ENCODE results near the gene AGMAT.
"Not testable (repeated sequence)": the region's sequence is repeated elsewhere in the genome, so short reads cannot be mapped to it uniquely, and the experiment has no call there.

Gene AGMAT

DNA sequence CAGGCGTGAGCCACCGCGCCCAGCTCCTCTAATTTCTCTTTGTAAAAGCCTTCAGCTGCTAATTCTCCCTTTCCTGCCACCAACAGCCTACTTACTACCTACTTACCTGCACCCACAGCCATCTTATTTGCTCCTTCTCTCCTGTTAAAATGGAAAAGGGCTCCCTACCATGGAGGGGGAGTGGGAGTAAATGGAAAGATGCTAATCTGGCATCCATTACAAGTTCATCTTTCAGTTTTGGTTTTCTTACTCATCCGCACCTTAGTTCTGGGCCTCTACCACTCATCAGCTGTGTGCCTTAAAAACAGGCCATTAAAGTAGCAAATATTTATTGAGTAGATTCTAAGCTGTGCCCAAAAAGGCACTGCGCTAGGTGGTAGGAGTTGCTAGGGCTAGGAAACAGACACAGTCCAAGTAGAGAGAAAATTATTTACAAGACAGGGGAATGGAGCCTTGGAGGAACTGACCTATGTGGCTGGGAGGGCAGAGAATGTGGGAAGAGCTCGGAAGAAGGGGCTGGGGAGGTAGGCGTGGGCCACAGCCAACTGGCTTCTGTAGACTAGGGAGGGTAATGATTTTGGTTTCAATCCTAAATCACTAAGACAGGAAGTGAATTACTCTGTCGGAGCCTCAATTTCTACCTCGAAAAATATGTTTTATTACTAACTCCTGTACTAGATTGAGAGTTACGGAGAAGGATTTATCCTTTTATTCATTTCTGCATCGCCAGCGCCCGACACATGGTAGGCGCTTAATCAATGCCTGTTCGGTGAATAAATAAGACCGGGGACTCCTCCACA, 31.7 kb upstream of the AGMAT start:
- DNase-seq (ENCODE audit: low read depth in 3 of 3, low spot score in 1 of 3), result no peak

DNA sequence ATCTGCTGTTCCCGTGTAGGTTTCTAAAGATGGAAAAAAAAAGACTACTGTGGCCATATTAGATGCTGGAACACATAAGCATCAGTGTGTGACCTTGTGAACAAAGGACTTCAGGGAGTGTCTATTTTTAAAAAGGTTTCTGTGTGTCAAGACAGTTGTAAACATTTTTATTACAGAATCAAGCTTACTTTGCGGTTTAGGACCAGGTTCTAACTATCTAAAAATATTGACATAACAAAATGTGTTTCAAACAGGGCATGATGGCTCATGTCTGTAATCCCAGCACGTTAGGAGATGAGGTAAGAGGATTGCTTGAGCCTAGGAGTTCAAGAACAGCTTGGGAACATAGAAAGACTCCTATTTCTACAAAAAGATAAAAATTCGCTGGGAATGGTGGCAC, 25.3 kb upstream of the AGMAT start:
- DNase-seq (ENCODE audit: low read depth in 3 of 3, low spot score in 1 of 3), result no peak

DNA sequence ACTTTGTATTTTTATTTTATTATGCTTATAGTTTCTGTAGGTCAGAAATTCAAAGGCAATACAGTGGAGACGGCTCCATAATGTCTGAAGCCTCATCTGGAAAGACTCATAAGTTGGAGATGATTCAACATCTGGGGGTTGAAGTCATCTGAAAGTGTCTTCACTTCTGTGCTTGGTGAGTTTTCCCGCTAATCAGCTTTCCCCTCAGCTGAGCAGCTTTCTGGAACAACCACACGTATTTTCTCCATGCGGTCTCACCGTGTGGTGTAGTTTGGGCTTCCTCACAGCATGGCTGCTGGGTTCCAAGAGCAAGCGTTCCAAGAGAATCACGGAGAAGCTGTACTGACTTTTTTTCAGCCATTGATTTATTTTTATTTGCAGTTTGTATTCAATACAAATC, 24.8 kb upstream of the AGMAT start:
- no peak for DNase-seq (ENCODE audit: low read depth in 3 of 3, low spot score in 1 of 3)

DNA sequence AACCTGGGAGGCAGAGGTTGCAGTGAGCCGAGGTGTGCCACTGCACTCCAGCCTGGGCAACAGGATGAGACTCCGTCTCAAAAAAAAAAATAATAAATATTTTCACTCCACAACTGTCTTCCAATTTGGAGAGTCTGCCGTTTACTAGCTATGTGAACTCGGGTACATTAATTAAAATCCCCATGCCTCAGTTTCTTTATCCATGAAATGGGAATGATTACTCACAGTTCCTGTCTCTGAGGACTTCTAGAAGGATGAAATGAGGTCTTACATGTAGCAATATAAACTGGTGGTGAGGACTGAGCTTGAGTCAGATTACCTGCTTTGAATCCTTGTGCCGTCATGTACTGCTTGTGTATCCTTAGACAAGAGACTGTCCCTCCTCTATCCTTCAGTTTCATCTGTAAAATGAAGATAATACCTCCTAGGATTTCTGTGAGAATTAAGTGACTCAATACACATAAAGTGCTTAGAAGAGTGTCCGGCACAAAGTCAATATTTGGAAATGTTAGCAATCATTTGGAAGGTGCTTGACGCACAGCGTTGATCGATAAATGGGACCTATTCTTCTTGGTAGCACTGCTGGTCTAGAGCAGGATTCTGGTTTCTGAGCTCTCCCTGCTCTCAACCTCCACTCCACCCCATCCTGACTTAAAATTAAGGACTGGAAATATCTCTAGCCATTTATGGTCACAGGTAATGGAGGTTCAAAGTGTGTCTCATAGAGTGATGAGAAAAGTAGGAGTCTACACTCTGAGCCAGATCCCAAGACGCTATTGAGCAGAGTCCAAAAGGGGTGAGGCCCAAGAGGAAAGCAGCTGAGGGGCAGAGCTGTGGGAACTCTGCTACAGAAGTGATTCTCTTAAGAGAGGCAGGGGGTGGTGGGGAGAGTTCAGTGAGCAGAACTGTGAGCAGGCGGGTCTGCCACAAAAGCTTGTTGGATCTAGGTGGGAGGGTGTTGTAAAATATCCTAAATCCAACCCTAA, 20.8 kb upstream of the AGMAT start:
- no peak for DNase-seq (ENCODE audit: low read depth in 3 of 3, low spot score in 1 of 3)

DNA sequence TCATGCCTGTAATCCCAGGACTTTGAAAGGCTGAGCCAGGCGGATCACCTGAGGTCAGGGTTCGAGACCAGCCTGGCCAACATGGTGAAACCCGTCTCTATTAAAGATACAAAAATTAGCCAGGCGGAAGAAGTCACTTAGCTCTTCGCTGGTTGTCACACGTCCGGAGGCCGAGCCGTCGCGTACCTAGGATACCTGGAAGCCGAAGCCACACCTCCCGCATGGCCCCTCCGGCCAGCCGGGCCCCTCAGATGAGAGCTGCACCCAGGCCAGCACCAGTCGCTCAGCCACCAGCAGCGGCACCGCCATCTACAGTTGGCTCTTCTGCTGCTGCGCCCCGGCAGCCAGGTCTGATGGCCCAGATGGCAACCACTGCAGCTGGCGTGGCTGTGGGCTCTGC, 19.5 kb upstream of the AGMAT start:
- not testable (repeated sequence) for DNase-seq (ENCODE audit: low read depth in 3 of 3, low spot score in 1 of 3)

DNA sequence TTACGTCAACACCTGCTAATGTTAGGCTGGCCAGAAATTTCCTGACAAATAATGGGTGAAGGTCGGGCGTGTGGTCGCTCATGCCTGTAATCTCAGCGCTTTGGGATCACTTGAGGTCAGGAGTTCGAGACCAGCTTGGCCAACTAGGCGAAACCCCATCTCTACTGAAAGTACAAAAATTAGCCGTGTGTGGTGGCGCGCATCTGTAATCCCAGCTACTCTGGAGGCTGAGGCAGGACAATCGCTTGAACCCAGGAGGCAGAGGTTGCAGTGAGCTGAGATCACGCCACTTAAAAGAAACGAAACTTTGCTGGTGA, 19.1 kb upstream of the AGMAT start:
- not testable (repeated sequence) for DNase-seq (ENCODE audit: low read depth in 3 of 3, low spot score in 1 of 3)

DNA sequence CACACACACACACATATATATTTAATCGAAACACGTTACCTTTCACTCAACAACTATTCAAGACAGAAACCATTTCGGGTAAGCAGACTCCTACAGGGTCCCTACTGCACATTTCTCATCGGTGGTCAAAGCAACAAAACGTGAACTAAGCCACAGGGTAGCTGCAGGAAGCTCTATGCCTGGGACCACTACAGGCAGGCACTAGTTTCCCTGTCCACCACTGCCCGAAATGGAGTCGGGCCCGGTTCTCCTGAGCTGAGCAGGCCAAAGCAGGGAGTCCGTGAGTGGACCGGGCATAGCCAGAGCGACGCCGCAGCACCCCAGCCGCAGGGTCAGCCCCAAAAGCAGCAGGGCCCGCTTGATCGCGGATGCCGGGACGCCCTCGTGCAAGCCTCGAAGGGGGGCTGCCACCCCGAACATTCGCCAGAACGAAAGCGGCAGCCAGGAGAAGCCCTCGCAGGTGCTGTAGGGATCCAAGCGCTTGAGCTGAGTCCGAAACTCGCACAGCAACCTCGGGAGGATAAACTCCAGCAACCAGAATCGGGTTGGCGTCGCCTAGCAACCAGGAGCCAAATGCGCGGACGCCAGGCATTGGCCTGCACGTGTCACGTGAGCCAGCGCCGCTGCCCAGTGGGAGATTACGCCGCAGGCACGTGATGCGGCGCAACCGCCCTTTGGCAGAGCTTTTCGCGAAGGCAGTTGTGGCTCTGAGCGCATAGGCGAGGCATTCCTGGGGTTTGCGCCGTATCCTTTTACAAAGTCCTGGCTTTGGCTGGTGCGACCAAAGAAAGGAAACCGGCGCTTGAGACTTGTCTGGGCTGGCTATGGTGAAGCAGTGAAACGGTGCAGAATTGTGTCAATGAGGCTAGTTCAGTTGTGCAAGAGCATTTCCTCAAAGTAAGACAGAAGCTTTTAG, 18.5 kb upstream of the AGMAT start:
- peak; percentile 73 to 74 (median 74) for DNase-seq (ENCODE audit: low read depth in 3 of 3, low spot score in 1 of 3)

DNA sequence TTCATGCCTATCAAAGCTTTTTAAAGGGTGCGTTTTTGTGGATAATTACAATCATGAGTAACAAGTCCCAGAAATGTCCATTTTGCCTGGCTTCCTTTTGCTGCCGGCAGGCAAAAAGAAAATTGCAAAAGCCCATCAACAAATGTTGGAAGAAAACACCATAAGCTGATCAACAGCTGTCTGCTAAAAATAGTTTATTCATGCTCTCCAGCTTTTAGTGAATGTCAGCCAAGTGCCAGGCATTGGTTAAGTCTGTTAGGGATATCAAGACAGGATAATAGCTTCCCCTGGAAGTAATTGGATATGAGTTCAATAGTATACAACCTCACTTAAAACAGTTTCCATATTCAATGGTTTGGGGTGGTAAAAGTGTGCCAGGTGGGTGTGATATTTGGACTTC, 13.6 kb upstream of the AGMAT start:
- DNase-seq (ENCODE audit: low read depth in 3 of 3, low spot score in 1 of 3), result no peak

DNA sequence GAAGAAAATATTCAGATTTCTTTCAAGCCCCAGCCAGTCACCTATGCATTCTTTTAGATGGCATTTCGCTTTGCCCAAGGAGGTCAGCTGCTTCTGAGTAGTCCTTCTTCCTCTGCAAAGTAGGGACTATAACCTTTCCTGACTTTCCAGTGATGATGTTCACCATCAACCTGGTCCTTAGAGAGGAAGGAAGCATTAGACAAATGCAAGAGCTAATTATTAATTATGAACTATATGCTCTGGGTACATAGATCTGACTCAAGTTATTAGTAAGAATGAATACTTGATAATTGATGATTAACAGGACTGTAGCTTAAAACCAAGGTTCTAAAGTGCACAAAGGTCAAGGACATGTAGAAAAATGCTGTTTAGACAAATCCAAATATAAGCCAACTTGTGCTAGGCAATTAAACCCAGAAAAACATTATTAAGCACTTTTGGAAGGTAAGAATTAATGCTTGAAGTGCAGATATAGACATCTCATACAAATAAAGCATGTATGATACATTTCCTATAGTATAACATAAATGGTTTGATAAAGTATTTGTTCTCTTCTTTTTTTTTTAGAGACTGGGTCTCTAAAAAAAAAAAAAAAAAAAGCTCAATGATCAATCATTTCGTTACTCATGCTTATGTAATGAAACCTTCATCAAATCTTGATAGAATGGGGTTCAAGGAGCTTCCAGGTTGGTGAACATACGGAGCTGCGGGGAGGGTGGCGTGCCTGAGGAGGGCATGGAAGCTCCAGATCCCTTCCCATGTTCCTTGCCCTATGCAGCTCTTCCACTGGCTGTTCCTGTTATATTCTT, 11.2 kb upstream of the AGMAT start:
- no peak for DNase-seq (ENCODE audit: low read depth in 3 of 3, low spot score in 1 of 3)

DNA sequence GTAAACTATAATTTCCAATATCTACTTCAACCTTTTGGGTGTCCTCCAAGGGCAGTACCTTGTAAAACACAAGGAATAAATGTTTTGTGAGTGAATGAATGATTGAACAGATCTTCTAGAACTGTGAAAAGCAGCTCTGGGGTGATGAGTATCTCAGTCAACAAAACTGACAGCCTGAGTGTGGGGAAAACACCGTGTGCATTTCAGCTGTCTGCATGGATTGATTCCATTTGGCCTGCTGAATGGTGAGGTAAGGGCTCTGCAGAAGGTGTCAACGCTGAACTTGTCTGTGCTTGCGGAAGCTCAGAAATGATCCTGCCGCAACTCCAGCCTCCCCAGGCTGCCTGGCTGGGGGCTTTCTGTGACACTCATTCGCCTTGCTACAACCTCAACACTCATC, 7.4 kb upstream of the AGMAT start:
- no peak for DNase-seq (ENCODE audit: low read depth in 3 of 3, low spot score in 1 of 3)

DNA sequence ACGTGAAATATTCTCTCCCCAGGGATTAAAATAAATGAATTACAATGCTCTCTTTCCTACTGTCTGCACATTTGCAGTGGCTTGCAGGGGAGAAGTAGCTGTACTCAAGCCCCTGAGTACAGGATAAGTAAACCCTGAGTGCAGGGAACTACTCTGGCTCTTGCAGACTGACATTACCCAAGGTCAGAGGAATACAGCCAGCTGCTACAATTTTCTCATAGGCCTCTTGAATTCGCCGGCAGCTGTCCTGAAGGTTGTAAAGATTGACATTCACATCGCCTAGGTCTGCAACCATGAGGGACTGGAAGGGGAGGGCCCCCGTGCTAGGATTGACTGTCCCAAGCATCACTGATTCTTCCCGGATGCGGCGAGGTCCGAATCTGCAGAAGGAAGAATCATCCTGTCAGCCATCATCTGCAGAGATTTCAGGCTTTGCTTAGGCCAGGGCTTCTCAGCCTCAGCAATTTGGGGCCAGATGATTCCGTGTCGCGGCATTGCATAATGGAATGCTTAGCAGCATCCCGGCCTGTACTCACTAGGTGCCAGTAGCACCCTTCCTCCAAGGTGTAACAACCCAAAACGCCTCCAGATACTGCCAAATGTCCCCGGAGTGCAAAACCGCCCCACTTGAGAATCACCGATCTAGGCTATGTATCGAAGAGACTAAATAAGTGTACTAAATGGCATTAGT, 1.7 kb downstream of the AGMAT start:
- DNase-seq (ENCODE audit: low read depth in 3 of 3, low spot score in 1 of 3), result no peak

DNA sequence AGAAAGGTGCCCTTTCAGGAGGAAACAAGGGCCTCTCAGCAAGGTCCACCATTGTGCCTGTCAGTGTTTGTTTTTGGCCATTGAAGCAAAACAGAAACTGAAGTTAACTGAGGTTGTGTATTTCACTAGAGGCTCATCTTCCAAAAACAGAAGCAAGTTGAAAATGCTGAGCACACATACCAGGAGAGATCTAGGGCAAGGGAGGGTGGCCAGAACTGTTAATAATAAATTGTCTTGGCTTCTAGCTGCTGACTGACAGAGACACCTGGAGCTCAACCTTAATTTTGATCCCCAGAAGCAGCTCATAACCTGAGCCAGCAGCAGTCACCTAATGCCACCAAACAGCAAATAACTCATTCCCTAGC, 5.2 kb downstream of the AGMAT start:
- no peak for DNase-seq (ENCODE audit: low read depth in 3 of 3, low spot score in 1 of 3)

DNA sequence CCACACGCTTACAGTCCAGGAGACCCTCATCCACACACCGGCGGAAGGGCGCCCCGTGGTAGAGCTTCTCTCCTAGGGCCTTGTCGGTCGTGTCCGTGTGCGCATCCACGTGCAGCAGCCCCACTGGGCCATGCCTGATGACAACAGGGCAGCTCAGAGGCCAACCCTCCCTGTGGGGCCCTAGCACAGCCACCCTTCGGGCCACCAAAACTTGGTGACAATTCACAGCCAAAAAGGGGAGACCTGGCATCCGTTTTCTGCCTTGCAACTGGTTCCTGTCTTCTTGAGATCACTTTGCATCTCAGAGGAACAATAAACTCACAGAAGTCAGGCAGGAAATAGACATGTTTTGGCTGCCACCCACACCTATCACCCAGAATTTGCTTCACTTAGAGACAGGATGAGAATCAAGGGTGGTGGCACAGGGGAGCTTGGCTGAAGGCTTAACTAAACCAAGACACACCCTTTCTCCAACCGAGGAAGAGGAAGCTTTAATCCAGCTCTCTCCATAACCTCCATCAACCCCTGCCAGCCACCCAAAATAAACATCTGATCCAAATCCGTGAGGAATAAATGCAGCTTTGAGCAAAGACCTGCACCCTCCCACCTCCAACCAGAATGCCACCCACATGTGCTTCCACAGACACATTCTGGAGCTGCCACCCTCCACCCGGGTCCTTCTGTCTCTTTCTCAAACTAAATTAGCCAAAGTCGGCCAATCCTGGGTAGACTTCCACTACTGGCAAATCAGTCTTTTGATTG, 5.7 kb downstream of the AGMAT start:
- peak in 1 of 3 donors; percentile 13 for DNase-seq (ENCODE audit: low read depth in 3 of 3, low spot score in 1 of 3)

DNA sequence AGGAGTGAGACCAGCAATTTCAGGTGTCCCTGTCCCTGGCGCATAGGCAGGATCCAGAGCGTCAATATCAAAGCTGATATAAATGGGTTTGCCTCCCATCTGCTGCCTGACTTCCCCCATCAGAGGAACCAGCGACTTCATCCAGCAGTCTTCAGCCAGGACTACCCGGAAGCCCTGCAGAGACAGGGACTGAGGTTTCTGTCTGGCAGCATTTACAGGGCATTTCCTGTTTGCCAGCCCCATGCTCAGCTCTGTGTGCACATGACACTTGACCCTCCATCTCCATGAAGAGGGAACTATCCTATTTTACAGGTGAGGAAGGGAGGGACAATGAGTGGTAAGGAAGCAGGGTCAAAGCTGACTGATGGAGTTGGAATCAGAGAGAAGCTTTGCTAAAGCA, 7.2 kb downstream of the AGMAT start:
- no peak for DNase-seq (ENCODE audit: low read depth in 3 of 3, low spot score in 1 of 3)

DNA sequence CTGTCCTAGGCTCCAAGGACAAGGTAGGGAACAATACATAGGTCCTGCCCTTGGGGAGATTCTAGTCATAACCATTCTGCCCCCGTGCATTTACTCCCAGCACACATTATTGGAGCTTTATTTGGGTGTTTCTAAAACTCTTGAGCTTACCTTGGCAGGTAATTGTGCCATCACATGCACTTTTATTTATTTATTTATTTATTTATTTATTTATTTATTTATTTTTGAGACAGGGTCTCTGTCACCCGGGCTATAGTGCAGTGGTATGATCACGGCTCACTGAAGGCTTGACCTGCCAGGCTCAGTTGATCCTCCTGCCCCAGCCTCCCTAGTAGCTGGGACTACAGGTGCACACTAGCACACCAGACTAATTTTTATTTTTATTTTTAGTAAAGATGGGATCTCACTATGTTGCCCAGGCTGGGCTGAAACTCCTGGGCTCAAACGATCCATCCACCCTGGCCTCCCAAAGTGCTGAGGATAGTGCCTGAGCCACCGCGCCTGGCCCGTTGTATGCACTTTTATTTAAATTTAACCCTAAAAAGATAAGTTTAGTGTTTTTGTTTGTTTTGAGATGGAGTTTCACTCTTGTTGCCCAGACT, 9.2 kb downstream of the AGMAT start:
- DNase-seq (ENCODE audit: low read depth in 3 of 3, low spot score in 1 of 3), result no peak

DNA sequence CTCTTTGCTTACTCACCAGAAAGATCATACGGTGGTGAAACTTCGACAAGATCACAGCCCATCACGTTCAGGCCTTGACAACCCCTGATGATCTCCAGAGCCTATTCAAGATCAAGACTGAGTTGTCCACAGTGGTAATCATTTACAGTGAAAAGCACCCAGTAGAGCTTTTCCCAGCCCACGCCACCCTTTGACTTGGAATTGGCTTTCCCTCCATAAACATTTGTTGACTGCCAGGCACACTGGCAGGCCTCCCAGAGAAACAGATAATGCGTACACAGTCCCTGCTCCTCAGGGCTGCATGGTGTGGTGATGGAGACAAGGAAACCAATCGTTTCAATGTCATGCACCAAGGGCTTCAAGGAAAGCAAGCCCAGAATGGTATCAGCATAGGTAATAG, 10.1 kb downstream of the AGMAT start:
- no peak for DNase-seq (ENCODE audit: low read depth in 3 of 3, low spot score in 1 of 3)

DNA sequence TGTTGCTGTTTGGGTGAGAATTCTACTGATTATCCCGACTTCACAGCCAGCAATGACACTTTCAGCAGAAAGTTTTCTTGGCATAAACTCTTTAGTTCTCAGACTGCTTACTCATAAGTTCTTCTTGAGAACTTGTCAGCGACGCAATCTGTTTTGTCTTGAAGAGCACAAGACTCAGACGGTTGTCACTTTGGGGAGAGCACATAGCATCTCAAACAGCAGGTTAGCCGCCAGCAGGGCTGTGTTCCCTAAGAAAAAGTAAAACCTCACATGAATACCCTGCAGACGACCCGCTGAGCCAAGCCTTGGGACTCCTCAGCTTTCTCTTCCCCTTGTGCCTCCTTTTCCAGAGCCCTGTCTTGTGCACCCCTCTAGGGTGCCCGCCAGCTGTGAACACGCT, 11.4 kb downstream of the AGMAT start:
- no peak for DNase-seq (ENCODE audit: low read depth in 3 of 3, low spot score in 1 of 3)

DNA sequence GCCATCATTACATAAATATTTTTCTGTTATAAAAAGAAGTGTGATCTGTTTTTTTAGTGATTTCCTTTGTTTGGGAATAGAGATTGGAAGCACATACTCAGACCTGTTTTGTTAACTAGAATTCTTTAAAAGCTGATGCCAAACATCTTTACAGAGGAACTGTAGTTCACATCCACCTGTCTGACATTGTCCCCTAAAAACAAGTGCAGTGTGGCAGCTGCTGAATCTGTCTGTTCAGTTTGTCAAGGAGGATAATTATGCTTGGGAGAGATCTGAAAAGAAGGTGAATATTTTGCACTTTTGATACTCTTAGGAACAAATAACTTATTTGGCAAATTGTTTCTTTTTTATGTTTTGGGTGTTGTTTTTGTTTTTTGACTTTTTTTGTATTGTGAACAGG, 13.6 kb downstream of the AGMAT start:
- no peak for DNase-seq (ENCODE audit: low read depth in 3 of 3, low spot score in 1 of 3)

DNA sequence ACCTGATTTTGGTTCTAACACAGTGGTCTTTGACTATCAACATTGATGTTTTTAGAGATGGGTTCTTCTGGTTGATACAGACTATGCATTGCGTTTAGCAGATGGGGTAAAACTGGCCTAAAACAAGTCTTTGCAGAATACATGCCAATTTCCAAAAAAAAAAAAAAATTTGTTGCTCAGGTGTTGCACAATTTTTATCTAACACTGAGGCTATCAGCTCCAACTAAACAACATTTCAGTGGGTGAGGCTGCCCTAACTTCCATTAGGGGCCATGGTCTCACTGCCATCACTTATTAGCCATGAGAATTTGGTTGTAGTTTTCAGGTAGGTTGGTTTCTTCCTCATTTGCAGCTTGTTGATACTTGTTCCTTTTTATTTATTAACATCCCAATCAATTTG, 14.0 kb downstream of the AGMAT start:
- no peak for DNase-seq (ENCODE audit: low read depth in 3 of 3, low spot score in 1 of 3)

Data from stimulated activated CD4-positive, alpha-beta T cell treated with anti-CD3 and anti-CD28 coated beads, TNF-alpha, amount 100 ng/mL, for 1 hour (primary cell).